ENCODE measurements around the gene SAMD14. TPM values are rescaled to one million over a fixed set of nuclear protein-coding genes. Genes with fewer than 3 reads are reported as not detected.

Gene SAMD14
- total and polyA plus RNA-seq, 2 donors (not counting 1 experiment from before 2014, with no cell fraction given) = 0.13 to 0.89 TPM

DNA sequence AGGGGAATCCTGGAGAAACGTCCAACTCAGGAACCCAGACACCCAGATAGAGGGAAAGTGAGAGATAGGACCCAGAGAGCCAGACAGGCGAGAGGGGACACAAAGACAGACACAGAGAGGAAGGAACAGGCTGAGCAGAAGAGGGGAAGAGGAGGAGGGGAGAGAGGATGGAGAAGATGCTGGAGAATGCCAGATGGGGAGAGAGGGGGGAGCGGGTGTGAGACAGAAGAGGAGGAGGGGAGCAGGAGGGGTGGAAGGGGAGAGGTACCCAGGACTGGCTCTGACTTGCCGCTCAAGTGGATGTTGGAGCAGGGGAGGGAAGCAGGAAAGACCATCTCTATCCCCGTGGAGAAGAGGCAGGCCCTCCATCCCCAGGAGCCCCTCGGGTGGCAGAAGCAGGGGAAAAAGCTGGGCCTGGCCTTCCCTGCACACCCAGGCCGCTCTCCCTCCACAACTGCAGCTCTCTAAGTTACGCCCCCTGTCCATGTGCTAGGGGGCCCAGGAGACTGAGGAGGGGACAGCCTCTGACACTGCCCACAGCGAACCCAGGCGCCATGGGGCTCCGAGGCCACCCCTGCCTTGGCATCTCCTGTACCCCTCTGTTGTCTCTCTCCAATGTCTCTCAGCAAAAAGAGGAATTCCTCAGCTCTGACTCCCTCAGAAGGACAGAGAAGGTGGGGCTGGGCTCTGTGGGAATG lies 15.7 kb upstream of the SAMD14 start:
- intact Hi-C loops (cut with micrococcal nuclease) = no loop called here
- Mint-ChIP-seq H3K27ac (peak overlapping the region; percentile 98), H3K27me3 (no peaks in the 10 kb centered on the region), H3K9me3 (ENCODE audit: insufficient read depth) (no peaks in the 10 kb centered on the region), H3K4me3 (peak overlapping the region; percentile 100), H3K4me1 (peaks cover 74% of the 10 kb centered on the region)
- POLR2A ChIA-PET = interaction anchor here (0.6 to 1.0 kb wide), 4 partner anchors 13 to 828 kb away, joined by 3 to 11 read pairs (median 4); no protein-coding TSS in a partner anchor
- Histone ChIP-seq H3K4me2 (replicated peaks; ENCODE audit: low read depth, low read length, poor library complexity, severe bottlenecking) (peak overlapping the region; percentile 92), H3K4me3 (ENCODE audit: control extremely low read depth in 1 of 5, extremely low read depth in 1 of 5, insufficient read depth in 1 of 5, low read depth in 2 of 5, low read length in 4 of 5) (peak overlapping the region in 4 of 5 experiments; percentile 82 to 97 (median 89)), H3K4me1 (ENCODE audit: control insufficient read depth in 2 of 2, insufficient read depth in 2 of 2, low read length in 2 of 2) (peaks cover 62 to 72% of the 10 kb centered on the region in 2 donors), H3K9ac (ENCODE audit: low read length) (peak overlapping the region; percentile 95), H3K36me3 (replicated peaks in 1 of 2; ENCODE audit: control extremely low read depth in 1 of 2, control insufficient read depth in 1 of 2, extremely low read depth in 1 of 2, insufficient read depth in 2 of 2, low read length in 1 of 2) (peaks cover 0 to 56% of the 10 kb centered on the region in 2 experiments), H3K9me3 (ENCODE audit: control extremely low read depth in 1 of 3, control insufficient read depth in 2 of 3, insufficient read depth in 1 of 3, low read length in 2 of 3) (no peaks in the 10 kb centered on the region), H3K27ac (ENCODE audit: low read length in 2 of 2) (peak overlapping the region; percentile 29 to 94), H4K20me1 (ENCODE audit: control insufficient read depth, insufficient read depth, low read length, poor library complexity, severe bottlenecking) (peaks cover 94% of the 10 kb centered on the region), H3K27me3 (replicated peaks in 1 of 4; ENCODE audit: control extremely low read depth in 1 of 4, control insufficient read depth in 3 of 4, insufficient read depth in 4 of 4, low read length in 3 of 4) (no peaks in the 10 kb centered on the region), H2AFZ (ENCODE audit: insufficient read depth, low read depth, low read length, poor library complexity, severe bottlenecking) (no peak overlapping the region), H3K79me2 (ENCODE audit: control insufficient read depth, insufficient read depth, low read length) (peaks cover 92% of the 10 kb centered on the region)
- CTCF ChIA-PET = interaction anchor here (0.7 to 5.1 kb wide), 11 partner anchors 9 to 55 kb away, joined by 3 to 59 read pairs (median 5); partner anchors contain the start of genes COL1A1 and SAMD14
- 67% methylated on average over 10 of the region's 11 CpGs for WGBS (ENCODE audit: insufficient coverage)
- ATAC-seq (ENCODE audit: low read depth) (no peak), DNase-seq (no peak)
- TF ChIP-seq, protein P1, sequence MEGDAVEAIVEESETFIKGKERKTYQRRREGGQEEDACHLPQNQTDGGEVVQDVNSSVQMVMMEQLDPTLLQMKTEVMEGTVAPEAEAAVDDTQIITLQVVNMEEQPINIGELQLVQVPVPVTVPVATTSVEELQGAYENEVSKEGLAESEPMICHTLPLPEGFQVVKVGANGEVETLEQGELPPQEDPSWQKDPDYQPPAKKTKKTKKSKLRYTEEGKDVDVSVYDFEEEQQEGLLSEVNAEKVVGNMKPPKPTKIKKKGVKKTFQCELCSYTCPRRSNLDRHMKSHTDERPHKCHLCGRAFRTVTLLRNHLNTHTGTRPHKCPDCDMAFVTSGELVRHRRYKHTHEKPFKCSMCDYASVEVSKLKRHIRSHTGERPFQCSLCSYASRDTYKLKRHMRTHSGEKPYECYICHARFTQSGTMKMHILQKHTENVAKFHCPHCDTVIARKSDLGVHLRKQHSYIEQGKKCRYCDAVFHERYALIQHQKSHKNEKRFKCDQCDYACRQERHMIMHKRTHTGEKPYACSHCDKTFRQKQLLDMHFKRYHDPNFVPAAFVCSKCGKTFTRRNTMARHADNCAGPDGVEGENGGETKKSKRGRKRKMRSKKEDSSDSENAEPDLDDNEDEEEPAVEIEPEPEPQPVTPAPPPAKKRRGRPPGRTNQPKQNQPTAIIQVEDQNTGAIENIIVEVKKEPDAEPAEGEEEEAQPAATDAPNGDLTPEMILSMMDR (IDR thresholded peaks at IDR 0.05) = no peak
- TF ChIP-seq EZH2 (IDR thresholded peaks at IDR 0.05; ENCODE audit: borderline replicate concordance, insufficient read depth, low read depth, low read length, poor library complexity, severe bottlenecking) = no peak
